Sigmoid colon (tissue), 7 donors: ENCODE measurements around the gene ZNF350. TPM values are rescaled to one million over a fixed set of nuclear protein-coding genes. Genes with fewer than 3 reads are reported as not detected.
"Not testable (repeated sequence)": the region's sequence is repeated elsewhere in the genome, so short reads cannot be mapped to it uniquely, and the experiment has no call there.

Experiments
- DNase-seq: peaks from one replicate; pipeline ENCODE4 v3.0.0-alpha.2; 2019
- H3K27ac ChIP-seq, 4 donors: fragments of 200-600 bp; sonication (generic); one replicate each; pipeline ENCODE4 v1.5.1; 2016 to 2019; ENCODE audit warnings: mild to moderate bottlenecking in 1 of 4
- H3K27me3 ChIP-seq, 3 donors: fragments of 200-600 bp; sonication (generic); one replicate each; pipeline ENCODE4 v1.5.1; 2019; ENCODE audit warnings: mild to moderate bottlenecking in 1 of 3
- H3K36me3 ChIP-seq, 4 donors: fragments of 200-600 bp; sonication (generic); one replicate each; pipeline ENCODE4 v1.5.1; 2016 to 2019
- H3K4me1 ChIP-seq, 4 donors: fragments of 200-600 bp; sonication (generic); one replicate each; pipeline ENCODE4 v1.5.1; 2017 to 2019
- H3K4me3 ChIP-seq, 4 donors: fragments of 200-600 bp; sonication (generic); one replicate each; pipeline ENCODE4 v1.5.1; 2017 to 2019; ENCODE audit warnings: mild to moderate bottlenecking in 2 of 4, moderate library complexity in 1 of 4
- H3K9me3 ChIP-seq, 4 donors: fragments of 200-600 bp in 3 of 4; sonication (generic) in 3 of 4; one replicate each; pipeline versions ENCODE4 v1.5.1 to v1.6.1; 2013 to 2019
- EP300 ChIP-seq, 4 donors: sonication (generic); formaldehyde crosslinking; IDR thresholded peaks; one replicate each; pipeline ENCODE4 v1.6.1; 2017; ENCODE audit warnings: antibody characterized with exemption in 4 of 4
- POLR2A ChIP-seq, 2 donors: fragments of 450-650 bp; IDR thresholded peaks; one replicate each; pipeline ENCODE4 v1.6.1; 2016; ENCODE audit warnings: antibody characterized with exemption in 2 of 2, mild to moderate bottlenecking in 2 of 2, moderate library complexity in 2 of 2
- POLR2AphosphoS5 ChIP-seq, 4 donors: sonication (generic); formaldehyde crosslinking; IDR thresholded peaks; one replicate each; pipeline ENCODE4 v1.6.1; 2017; ENCODE audit warnings: antibody characterized with exemption in 4 of 4
- WGBS, 2 donors: extraction: QIAGEN DNeasy Blood & Tissue Kit; methylation state at CpG; one replicate each; pipeline ENCODE4 v1.1.7; 2013; 5-methylcytosine and 5-hydroxymethylcytosine counted together
- intact Hi-C: fragments of 100-400 bp; cut with DNase I; formaldehyde crosslinking; loops from one replicate; pipeline ENCODE4 v1.15.1; 2023
- polyA plus RNA-seq, 3 donors: library from polyadenylated mRNA; stranded (reverse); fragments of 200-250 nt; gene quantifications; one replicate each; pipeline ENCODE4 v1.2.3, GENCODE V29; 2013
- total RNA-seq, 4 donors: library from RNA; depleted of rRNA; stranded (reverse); fragments of >200 nt; gene quantifications; one replicate each; pipeline ENCODE4 v1.1.0, GENCODE V29; 2016
- TF ChIP-seq, protein P1 (sequence below), 4 experiments: fragments of 450-650 bp in 3 of 4; fragments of 200-600 bp in 1 of 4; IDR thresholded peaks; one replicate each; pipeline ENCODE4 v1.5.1; 2016 to 2019; ENCODE audit warnings: antibody characterized with exemption in 4 of 4, mild to moderate bottlenecking in 3 of 4, moderate library complexity in 2 of 4
- donor health status: healthy with polysubstance abuse.
- donor health status: Bipolar disorder and iron deficiency.
- donor health status: healthy.

The ZNF350 gene
- total and polyA plus RNA-seq, 7 donors, result 6.6 to 19.7 (median 13.2) TPM

DNA sequence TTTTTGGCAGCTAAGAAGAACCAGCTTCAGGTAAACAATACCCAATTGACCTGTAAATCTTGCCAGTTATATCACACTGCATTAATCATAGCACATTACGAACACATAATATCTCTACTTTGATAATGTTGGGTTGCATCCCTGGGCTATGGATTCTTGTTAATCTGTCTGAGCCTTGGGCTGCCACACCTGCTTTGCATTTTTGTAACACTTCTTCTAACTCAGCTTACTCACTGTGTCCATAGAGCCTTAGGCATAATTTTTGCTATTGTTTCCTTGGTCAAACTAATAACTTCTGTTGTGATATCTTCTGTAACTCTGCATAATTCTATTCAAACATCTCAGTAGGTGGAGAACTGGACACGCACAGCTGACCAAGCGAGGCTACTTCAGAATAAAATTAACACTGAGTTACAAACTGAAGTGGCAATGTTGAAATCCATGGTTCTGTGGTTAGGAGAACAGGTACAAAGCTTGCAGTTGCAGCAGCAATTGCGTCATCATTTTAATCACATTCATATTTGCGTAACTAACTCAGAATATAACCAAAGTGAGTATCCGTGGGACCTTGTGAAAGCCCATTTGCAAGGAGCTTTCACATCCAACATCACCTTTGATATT lies 6.4 kb downstream of the ZNF350 start:
- intact Hi-C loops, result no loop called here
- Histone ChIP-seq H3K27me3 (no peaks in the 10 kb centered on the region), H3K4me3 (no peak overlapping the region), H3K9me3 (peaks cover 4 to 49% (median 19%) of the 10 kb centered on the region in 4 donors), H3K27ac (no peak overlapping the region), H3K36me3 (peaks cover 0 to 33% (median 14%) of the 10 kb centered on the region in 4 donors), H3K4me1 (peaks cover 0 to 6% (median 4%) of the 10 kb centered on the region in 4 donors)
- no peak for TF ChIP-seq POLR2A (IDR thresholded peaks at IDR 0.05)
- no peak for TF ChIP-seq POLR2AphosphoS5 (IDR thresholded peaks at IDR 0.05)
- TF ChIP-seq, protein P1, sequence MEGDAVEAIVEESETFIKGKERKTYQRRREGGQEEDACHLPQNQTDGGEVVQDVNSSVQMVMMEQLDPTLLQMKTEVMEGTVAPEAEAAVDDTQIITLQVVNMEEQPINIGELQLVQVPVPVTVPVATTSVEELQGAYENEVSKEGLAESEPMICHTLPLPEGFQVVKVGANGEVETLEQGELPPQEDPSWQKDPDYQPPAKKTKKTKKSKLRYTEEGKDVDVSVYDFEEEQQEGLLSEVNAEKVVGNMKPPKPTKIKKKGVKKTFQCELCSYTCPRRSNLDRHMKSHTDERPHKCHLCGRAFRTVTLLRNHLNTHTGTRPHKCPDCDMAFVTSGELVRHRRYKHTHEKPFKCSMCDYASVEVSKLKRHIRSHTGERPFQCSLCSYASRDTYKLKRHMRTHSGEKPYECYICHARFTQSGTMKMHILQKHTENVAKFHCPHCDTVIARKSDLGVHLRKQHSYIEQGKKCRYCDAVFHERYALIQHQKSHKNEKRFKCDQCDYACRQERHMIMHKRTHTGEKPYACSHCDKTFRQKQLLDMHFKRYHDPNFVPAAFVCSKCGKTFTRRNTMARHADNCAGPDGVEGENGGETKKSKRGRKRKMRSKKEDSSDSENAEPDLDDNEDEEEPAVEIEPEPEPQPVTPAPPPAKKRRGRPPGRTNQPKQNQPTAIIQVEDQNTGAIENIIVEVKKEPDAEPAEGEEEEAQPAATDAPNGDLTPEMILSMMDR (IDR thresholded peaks at IDR 0.05), result no peak
- no peak for TF ChIP-seq EP300 (IDR thresholded peaks at IDR 0.05)
- 96 to 97% methylated on average over 6 of the region's 6 CpGs for WGBS, 2 donors
- DNase-seq, result no peak

DNA sequence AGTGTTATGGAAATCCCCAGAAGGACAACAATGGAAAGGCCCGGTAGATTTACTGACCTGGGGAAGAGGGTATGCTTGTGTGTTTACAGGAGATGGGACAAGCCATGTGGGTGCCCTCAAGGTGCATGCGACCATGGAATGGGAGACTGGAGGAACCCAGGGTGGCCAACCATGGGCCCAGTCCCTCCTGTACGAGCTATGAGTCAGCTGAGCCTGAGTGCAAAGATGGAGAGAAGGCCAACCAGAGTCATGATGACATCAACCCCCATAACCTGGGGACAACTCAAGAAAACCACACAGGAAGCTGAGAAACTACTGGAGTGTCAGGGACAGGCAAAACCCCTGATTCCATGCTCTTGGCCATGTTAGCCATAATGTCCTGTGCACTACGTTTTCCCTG lies 7.8 kb downstream of the ZNF350 start:
- peaks cover 13 to 61% (median 30%) of the 10 kb centered on the region in 4 donors for H3K9me3 ChIP-seq

DNA sequence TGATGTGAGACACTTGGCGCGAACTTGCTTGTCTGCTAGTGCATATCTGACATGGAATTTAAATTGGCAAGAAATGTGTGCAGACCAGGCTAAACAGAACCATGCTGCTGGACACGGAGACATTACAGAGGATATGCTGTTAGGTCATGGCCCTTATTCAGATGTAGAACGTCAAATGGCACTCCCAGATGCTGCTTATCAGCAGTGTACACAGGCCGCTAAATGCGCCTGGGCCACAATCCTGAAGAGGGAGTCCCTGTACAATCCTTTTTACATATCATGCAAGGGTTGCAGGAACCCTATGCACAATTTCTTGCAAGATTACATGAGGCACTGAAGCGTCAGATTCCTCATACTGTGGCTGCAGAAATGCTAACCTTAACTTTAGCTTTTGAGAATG lies 9.3 kb downstream of the ZNF350 start:
- Histone ChIP-seq H3K4me3 (no peak overlapping the region), H3K27ac (no peak overlapping the region), H3K27me3 (no peaks in the 10 kb centered on the region), H3K9me3 (peaks cover 25 to 74% (median 45%) of the 10 kb centered on the region in 4 donors), H3K4me1 (no peaks in the 10 kb centered on the region), H3K36me3 (peaks cover 22 to 51% (median 40%) of the 10 kb centered on the region in 4 donors)
- DNase-seq, result no peak
- intact Hi-C loops, result no loop called here
- no peak for TF ChIP-seq EP300 (IDR thresholded peaks at IDR 0.05)
- TF ChIP-seq POLR2AphosphoS5 (IDR thresholded peaks at IDR 0.05), result no peak
- TF ChIP-seq, protein P1 (IDR thresholded peaks at IDR 0.05), result no peak
- TF ChIP-seq POLR2A (IDR thresholded peaks at IDR 0.05), result no peak
- WGBS, 2 donors, result 85 to 93% methylated on average over 7 of the region's 7 CpGs

More for the DNA sequence above, 7.8 kb downstream of the ZNF350 start:
- Histone ChIP-seq H3K36me3 (peaks cover 7 to 44% (median 24%) of the 10 kb centered on the region in 4 donors), H3K4me1 (no peaks in the 10 kb centered on the region), H3K27ac (no peak overlapping the region), H3K4me3 (no peak overlapping the region), H3K27me3 (no peaks in the 10 kb centered on the region)
- 96 to 98% methylated on average over 4 of the region's 4 CpGs for WGBS, 2 donors
- no peak for DNase-seq
- intact Hi-C loops, result no loop called here
- TF ChIP-seq, protein P1 (IDR thresholded peaks at IDR 0.05), result no peak
- TF ChIP-seq EP300 (IDR thresholded peaks at IDR 0.05), result no peak

DNA sequence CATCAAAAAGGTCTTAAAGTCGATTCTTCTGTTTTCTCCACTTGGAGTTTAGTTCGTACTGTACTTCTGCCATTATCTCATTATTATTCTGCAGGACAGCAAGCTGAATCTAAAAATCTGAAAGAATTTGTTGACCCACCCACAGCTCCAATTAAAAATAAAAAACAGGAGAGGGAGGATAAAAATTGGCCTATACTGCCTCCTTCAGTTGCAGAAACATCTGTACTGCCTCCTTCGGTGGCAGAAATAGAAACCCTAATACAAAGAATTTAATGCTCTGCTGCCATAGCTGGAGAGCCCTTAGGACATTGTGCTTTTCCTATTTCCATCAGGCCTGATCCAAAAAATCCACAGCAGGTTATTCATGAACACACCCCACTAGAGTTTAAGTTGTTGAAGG lies 9.8 kb downstream of the ZNF350 start:
- TF ChIP-seq EP300 (IDR thresholded peaks at IDR 0.05), result no peak
- TF ChIP-seq POLR2AphosphoS5 (IDR thresholded peaks at IDR 0.05), result no peak
- Histone ChIP-seq H3K4me3 (no peak overlapping the region), H3K27me3 (no peaks in the 10 kb centered on the region), H3K36me3 (peaks cover 27 to 55% (median 43%) of the 10 kb centered on the region in 4 donors), H3K27ac (no peak overlapping the region), H3K9me3 (peaks cover 25 to 77% (median 50%) of the 10 kb centered on the region in 4 donors), H3K4me1 (no peaks in the 10 kb centered on the region)
- WGBS, 2 donors, result 97 to 98% methylated on average over 3 of the region's 3 CpGs
- intact Hi-C loops, result no loop called here
- no peak for DNase-seq

DNA sequence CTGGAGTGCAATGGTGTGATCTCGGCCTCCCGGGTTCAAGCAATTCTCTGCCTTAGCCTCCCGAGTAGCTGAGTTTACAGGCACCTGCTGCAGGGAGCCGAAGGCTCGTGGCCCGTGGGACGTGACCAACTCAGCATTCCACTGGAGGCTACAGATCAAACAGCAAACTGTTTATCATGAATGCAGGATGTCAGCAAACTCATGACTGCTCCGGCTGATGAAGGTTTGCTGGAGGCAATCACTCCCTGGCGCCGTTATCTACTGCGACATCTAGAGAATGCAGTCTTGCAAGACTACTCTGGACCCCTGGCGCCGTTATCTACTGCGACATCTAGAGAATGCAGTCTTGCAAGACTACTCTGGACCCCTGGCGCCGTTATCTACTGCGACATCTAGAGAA lies 10.9 kb downstream of the ZNF350 start:
- H3K27ac ChIP-seq, H3K4me3 ChIP-seq, H3K4me1 ChIP-seq, H3K27me3 ChIP-seq, intact Hi-C loops, DNase-seq: not testable (repeated sequence)
- 97 to 98% methylated on average over 17 of the region's 17 CpGs for WGBS, 2 donors
- Histone ChIP-seq H3K9me3 (peaks cover 36 to 85% (median 58%) of the 10 kb centered on the region in 4 donors), H3K36me3 (peaks cover 38 to 61% (median 52%) of the 10 kb centered on the region in 4 donors)

DNA sequence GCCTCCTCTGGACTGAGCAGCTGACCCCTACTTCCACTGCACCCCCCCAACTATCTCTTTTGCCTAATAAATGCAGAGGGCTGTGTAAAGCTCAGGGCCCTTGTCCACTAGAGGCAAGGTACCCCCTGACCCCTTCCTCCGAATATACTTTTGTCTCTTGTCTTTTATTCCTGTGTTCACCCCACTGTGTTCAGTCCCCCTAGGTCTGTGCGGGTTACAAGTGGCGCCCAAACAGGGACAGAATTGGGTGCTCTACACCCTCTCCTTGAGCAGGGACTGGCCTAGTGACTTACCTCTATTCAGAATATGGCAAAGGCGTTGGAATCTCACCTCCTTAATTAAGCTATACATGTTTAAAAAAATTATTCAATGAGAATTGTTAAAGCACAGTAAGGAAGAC lies 15.0 kb downstream of the ZNF350 start:
- no peaks in the 10 kb centered on the region for H3K27me3 ChIP-seq
- peaks cover 63 to 87% (median 74%) of the 10 kb centered on the region in 4 donors for H3K36me3 ChIP-seq
- H3K27ac ChIP-seq, result no peak overlapping the region
- H3K4me3 ChIP-seq, result no peak overlapping the region
- intact Hi-C loops, result no loop called here
- H3K9me3 ChIP-seq, result peaks cover 57 to 80% (median 72%) of the 10 kb centered on the region in 4 donors
- no peak for TF ChIP-seq POLR2A (IDR thresholded peaks at IDR 0.05)
- TF ChIP-seq, protein P1 (IDR thresholded peaks at IDR 0.05), result no peak
- no peak for TF ChIP-seq POLR2AphosphoS5 (IDR thresholded peaks at IDR 0.05)
- no peak for TF ChIP-seq EP300 (IDR thresholded peaks at IDR 0.05)
- no peak for DNase-seq
- no peaks in the 10 kb centered on the region for H3K4me1 ChIP-seq
- 97% methylated on average over 4 of the region's 4 CpGs for WGBS, 2 donors
